GM21576 (cell line): ENCODE measurements around the gene GOLPH3.
"Not testable (repeated sequence)": the region's sequence is repeated elsewhere in the genome, so short reads cannot be mapped to it uniquely, and the experiment has no call there.

Experiments
- ATAC-seq: cut with Tn5 transposase; IDR thresholded peaks from one replicate; pipeline ENCODE4 v1.9.1; 2021; ENCODE audit warnings: mild to moderate bottlenecking, moderate library complexity; ENCODE audit not compliant: unreplicated experiment

GOLPH3 gene

DNA sequence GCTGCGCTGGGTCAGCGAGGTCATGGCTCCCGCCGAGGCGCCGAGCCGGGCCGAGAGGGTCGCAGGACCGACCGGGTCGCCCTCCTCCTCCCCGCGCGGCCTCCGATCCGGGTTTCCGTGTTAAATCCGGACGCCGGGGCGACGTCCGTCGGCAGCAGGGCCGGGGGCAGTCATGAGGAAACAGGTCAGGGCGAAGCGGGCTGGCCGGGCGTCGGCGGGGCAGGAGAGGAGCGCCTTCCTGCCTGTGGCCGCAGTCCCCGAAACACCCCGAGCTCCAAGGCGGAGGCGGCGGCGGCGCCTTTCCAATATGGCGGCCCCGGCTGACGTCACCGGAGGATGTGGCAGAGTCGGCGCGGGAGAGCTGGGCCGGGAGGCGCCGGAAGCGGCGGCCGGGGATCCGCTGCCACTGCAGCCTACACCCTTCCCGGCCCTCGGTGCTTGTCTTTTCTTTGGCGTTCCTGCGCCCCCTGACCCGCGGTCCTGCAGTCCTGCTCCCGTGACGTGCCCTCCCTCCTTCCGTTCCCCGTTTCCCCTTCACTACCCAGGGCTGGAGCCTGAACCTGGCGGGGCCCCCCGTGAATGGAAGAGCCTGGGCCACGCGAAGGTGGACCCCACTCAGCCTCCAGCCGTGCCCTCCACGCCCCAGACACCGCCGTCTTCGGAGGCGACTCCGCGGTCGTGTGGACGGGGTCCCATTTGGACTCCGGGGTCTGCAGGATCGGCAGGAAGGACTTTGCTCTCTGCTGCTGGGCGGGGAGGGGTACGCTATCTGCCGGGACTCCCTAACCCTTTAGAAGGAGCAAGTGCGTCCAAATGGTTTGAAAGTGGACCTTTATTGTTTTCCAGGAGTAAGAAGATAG lies at the start of gene GOLPH3:
TSS of gene GOLPH3 (minus strand) at position 309 of the 860 bp plus-strand sequence. CDS start at position 24, 285 bp downstream.
- peak; percentile 82 for ATAC-seq

DNA sequence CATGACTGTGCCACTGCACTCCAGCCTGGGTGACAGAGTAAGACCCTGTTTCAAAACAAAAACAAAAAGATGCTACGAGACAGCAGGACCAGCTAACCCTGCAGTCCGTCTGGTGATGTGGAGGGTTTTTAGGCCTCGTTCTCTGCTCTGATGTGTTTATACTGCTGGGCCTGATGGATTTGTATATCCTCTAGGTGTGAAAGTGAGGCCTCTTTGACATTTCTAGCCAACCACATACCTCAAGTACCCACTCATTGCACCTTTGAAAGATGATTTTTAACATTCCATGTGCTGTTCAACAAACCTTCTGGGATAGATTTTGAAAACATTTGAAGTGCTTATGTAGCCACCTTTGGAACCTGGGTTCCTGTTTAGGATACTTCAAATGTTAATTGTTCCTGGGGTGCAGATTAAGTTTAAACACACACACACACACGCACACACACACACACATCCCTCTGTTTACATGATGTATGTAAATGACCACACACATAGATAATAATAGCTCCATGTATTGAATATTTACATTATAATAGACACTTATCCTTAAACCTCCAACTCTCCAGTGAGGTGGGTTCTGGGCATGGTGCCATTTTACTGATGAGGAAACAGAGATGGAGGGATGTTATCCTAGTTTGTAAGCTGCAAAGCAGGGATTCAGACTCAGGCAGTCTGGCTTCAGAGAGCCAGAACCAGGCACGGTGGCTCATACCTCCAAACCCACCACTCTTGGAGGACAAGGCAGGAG lies 48.8 kb upstream of the GOLPH3 start:
- ATAC-seq = no peak

DNA sequence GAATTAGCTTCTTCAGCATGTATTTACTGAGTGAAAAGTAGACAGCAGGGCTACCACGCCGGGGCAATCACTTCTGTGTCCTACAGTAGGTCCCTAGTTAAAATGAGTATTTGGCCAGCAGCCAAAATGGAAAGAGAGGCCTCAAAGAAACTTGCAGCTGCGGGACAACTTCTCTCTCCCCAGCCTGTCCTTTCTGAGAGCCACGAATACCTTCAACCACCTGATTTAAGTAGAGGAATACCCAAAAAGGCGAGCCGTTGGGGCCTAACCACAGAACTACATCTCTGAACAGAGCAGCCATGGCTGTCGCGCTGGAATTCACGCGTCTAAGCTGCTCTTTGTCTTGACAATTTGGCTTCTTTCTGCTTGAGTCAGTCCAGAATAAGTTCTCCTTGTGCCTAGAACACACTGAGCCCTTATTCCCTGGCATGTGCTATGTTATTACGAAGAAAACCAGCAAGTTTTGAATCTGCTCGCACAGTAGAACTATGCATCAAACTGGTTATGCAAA lies 43.8 kb upstream of the GOLPH3 start:
- ATAC-seq = no peak

DNA sequence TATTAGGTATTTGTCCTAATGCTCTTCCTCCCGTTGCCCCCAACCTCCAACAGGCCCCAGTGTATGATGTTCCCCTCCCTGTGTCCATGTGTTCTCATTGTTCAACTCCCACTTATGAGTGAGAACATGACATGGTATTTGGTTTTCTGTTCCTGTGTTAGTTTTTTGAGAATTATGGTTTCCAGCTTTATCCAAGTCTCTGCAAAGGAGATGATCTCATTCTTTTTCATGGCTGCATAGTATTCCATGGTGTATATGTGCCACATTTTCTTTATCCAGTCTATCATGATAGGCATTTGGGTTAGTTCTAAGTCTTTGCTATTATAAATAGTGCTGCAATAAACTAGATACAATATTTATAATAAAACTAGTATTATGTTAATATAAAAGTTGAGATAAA lies 40.2 kb upstream of the GOLPH3 start:
- ATAC-seq = not testable (repeated sequence)

DNA sequence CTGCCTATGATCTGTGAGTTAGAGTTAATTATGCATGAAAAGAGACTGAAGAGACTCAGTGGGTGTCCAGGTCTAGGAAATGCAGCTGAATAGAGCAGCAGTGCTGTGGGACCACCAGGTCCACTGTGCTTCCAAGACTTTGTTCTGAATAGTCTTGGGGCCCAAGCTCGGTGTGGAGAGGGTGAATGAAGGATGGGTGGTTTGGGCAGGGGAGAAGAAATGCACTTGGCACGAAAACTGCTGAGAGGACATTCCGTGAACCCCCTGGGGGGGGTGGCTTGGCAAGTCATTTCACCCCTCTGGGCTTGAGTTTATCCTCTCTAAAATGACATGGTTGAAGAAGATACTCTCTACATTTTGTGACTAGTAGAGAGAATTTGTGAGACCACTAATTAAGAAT lies 36.0 kb upstream of the GOLPH3 start:
- no peak for ATAC-seq

DNA sequence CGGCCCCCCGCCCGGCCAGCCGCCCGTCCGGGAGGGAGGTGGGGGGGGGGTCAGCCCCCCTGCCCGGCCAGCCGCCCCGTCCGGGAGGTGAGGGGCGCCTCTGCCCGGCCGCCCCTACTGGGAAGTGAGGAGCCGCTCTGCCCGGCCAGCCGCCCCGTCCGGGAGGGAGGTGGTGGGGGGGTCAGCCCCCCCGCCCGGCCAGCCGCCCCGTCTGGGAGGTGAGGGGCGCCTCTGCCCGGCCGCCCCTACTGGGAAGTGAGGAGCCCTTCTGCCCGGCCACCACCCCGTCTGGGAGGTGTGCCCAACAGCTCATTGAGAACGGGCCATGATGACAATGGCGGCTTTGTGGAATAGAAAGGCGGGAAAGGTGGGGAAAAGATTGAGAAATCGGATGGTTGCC lies 34.7 kb upstream of the GOLPH3 start:
- not testable (repeated sequence) for ATAC-seq

DNA sequence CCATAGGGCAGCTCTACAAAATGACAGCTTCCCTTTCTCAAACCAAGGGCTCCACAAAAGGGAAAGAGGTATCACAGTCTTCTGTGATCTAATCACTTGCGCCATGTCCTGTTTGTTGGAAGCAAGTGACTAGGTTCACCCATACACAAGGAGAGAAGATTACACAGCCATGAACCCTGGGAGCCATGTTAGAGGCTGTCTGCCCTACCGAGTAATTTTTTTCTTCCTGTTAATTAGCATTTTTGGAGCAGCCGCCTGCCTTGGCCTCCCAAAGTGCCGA lies 33.2 kb upstream of the GOLPH3 start:
- no peak for ATAC-seq

DNA sequence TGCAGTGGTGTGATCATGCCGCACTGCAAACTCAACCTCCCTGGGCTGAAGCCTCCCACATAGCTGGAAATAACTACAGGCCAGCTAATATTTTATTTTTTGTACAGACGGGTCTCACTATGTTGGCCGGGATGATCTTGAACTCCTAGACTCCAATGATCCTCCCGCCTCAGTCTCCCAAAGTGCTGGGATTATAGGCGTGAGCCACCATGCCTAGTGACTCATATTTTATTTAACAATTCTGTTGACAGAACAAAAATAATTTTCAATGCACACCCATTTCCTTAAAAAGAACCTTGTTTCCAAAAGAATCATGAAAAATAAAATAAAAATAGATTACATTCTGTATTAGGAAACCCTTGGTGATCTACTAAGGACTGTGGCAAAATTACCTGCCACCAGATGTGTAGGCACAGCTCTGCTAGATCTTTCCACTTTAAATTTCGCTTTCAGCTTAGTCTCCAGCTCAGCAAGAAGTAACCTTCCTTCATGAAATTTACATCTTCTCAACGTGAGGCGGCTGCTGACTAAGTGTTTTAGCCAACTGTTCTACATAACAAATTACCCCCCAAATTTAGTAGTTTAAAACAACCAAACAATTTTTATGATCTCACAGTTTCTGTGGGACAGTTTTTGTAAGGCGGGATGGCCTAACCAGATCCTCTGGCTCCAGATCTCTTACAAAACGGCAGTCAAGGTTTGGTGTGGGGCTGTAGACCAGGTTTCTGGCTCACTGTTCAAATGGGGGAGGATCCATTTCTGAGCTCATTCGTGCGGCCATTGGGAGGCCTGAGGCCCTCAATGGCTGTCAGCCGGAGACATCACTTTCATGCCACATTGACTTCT lies 32.6 kb upstream of the GOLPH3 start:
- no peak for ATAC-seq

DNA sequence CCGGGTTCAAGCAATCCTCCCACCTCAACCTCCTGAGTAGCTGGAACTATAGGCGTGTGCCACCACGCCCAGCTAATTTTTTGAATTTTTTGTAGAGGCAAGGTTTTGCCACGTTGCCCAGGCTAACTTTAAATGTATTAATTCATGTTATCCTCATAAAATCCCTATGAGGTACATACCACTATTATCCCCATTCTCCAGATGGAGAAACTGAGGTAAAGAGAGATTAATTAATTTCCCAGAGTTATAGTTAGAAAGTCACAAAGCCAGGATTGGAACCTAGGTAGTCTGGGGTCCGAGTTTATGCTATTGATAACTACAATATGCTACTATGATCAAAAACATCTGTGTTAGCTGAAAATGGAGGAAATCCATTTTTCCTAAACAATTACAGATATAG lies 31.9 kb upstream of the GOLPH3 start:
- no peak for ATAC-seq

DNA sequence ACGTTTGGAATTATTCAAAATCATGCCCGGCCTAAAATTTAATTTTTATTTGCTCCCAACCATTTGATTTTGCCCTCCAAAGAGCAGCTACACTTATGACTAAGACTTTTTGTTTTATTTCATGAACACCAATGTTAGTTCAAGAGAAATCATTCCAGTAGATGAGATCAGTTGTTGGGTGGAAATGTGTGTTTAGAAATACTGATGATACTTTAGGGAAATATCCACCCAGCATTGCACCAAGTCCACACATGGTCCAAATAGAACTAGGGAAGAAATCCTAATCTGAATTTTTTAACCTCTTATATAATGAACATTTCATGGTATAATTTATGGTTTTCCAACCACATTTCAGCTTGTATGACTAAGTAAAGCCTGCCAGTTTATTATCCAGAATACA lies 28.3 kb upstream of the GOLPH3 start:
- no peak for ATAC-seq

DNA sequence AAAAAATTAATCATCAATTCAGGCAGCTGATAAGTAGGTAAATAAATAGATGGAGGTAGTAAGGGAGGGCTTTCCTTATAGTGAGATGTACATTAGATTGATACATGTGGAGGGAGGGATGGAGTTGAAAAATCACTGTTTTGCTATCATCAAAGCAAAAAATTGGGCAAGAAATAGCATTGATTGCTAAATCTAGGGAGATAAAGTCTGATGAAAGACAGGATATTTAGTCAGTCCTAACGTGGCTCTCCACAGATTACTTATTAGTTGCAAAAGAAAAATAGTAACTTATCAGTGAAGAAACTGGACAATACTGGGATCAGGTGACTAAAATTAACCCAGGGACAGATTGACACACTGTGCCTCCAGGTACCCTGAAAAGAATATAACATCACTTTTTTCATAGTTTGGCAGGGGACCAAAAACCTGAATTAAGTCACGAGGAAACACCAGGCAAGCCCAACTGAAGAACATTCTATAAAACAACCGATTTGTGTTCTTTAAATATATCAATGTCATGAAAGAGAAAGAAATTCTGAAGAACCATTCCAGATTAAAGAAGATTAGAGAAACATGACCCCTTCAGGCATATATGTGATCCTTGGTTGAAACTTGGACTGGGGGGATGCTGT lies 27.1 kb upstream of the GOLPH3 start:
- no peak for ATAC-seq

DNA sequence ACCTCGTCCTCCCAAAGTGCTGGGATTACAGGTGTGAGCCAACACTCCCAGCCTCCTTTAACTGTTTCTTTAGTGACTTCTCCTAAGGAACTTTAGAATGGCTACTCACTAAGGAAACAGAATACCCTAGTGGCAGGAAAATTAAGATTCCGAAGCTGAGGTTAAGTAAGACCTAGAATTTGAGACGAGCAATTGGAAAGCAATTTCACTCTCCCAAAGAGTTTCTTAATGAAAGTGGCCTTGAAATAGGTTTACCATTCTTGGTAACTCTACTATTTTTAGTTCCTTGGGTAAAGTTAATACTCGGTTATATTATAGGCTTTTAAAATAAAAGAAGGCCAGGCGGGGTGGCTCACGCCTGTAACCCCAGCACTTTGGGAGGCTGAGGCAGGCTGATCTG lies 22.9 kb upstream of the GOLPH3 start:
- ATAC-seq = no peak

DNA sequence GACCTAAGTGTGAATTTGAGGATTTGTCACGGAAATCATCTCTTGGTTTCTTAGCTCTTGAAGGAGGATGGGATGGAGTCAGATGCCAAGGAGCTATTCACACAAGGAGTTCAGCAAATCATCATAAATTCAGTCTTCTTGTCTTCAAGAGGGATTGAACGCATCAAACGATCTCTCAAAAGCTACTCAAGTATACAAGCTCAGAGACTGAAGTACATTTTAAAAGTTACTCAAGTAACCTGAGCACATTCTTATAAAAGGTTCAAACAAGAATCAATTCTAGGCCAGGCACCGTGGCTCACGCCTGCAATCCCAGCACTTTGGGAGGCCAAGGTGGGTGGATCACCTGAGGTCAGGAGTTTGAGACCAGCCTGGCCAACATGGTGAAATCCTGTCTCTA lies 21.1 kb upstream of the GOLPH3 start:
- no peak for ATAC-seq

DNA sequence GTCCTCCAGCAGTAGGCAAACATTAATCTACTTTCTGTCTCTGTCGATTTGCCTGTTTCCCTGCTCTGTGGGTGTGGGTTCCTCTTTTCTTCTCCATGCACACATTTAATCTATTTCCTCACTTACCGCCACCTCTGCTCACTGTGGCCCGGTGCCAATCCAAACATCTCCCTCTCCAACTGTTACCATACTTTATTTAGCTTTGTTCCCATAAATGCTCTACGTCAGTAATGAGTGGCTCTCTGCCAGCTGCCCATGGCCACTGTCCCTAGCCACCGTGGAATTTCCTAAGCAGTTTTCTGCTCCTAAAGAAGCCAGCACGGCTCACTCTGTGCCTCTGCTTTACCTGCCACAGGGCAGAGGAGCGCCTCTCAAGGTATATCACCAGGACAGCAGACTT lies 19.5 kb upstream of the GOLPH3 start:
- ATAC-seq = no peak

DNA sequence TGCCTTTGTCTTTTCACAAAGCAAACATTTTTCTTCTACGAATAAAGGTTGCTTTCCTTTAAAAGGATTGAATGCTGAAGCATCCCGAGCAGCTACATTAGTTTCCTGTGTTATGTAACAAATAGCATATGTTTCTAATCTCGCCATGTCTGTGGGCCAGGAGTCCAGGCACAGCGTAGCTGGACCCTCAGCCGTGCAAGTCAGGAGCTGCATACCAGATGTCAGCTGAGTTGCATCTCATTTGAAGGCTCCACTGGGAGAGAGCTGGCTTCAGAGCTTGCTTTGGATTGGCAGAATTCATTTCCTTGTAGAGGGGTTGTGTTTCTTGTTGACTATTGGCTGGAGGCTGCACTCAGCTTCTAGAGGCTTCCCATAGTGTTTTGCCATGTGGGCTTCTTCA lies 16.0 kb upstream of the GOLPH3 start:
- ATAC-seq = no peak

DNA sequence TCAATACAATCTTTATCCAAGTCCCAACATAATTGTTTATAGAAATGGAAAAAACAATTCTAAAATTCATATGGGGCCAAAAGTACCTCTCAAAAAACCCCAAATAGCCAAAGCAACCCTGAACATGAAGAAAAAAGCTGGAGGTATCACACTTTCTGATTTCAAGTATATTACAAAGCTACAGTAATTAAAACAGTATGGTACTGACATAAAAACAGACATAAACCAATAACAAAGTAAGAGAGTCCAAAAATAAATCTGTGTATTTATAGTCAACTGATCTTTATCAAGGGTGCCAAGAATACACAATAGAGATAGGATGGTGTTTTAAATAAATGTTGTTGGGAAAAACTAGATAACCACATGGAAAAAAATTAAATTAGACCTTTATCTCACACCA lies 13.6 kb upstream of the GOLPH3 start:
- no peak for ATAC-seq

DNA sequence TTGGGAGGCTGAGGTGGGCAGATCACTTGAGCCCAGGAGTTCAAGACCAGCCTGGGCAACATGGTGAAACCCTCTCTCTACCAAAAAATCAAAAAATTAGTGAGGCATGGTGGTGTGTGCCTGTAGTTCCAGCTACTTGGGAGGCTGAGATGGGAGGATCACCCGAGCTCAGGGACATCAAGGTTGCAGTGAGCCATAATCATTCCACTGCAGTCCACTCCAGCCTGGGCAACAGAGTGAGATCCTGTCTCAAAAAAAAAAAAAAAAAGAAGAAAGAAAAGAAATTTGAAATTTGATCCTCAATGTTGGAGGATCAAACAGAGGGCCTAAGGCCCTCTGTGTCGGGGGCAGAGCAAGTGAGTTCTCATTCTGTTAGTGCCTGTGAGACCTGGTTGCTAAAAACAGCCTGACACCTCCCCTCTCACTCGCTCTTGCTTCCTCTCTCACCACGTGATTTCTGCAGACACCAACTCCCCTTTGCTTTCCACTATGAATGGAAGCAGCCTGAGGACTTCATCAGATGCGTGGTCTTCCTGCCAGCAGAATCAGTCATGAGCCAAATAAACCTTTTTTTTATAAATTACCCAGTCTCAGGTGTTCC lies 8.4 kb upstream of the GOLPH3 start:
- peak; percentile 91 for ATAC-seq

DNA sequence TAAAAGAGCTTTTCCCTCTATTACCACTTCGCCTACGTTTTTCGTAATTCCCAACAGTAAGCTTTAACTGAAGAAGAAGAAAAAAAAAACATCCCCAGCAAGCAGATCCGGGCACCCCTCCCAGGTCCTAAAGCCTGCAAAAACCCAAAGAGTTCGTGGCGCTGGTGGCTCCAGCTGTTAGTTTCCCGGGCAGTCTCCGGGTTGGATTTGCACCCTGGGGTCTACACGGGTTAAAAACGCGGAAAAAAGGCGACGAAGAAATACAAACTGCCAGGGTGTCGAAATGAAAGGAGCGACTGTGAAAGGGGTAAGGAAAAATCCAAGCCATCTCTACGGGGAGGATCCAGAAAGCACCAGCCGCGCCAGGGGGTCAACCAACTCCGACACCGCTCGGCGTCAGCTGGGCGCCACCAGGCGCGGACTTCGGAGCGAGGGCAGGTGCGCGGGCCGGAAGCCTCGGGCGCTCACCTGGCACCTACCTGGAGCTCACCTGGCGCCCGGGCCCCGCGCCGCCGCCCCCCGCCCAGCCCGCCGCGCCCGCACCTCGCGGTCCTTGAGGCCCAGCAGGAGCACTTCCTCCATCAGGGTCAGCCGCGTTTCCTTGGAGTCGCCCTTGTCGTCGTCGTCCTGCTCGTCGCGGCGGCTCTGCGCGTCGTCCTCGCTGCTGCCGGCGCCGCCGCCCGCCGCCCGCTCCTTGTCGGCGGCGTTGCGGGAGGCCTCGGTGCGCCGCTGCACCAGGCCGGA lies 680 bp downstream of the GOLPH3 start:
- ATAC-seq = peak; percentile 21

DNA sequence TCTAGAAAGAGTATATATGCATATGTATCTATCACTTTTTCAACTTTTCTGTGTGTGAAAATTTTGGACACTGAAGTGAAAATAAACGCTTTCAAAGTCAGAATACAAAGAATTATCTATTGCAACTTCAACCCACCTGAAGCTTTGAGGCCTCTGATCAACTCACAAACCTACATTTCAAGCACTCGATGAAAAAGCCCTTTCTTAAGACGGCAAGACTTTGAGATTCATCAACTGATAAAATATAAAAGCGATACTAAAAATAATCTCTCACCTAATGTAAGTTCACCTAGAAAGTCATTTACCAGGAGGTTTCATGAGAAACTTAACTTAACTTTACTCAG lies 1.2 kb downstream of the GOLPH3 start:
- no peak for ATAC-seq
